GM15510 (cell line): ENCODE data around the gene MAP4K4.

Experiments
- POLR2A ChIP-seq: IDR thresholded peaks from 3 replicates; pipeline ENCODE4 v1.6.1; 2011; ENCODE audit warnings: borderline replicate concordance; ENCODE audit not compliant: insufficient read length; ENCODE audit errors: extremely low read depth

Gene MAP4K4

DNA sequence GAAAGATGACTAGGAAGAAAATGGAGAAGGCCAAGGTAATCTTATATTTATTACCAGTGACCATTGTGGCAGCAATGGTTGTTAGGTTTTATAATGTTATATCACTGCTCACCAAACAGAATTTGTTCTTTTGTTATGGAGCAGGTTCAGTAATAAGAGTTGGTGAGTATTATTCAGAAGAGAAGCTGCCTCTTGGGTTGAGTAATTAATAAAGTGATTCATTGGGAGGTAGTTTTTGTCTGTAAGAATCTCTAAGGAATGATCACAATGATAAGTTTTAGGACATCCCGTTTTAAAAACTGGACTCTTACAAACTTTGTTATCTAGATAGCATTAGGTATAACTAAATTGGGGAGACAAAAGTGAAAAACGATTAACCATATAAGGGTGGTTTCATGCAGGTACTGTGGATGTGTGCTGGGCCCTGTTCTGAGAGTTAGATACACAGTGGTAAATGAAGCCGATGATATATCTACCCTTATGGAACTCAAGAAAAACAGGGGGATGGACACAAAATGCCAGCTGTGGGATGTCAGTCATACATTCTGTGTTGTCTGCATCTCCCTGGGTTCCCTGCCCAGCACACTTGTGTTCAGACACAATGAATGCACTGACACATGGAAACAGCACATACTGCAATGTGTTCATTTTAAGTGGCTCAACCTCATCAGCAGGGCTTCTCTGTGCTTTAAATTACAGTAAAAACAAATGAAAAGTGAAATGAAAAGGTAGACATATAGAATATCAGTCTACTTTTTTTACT lies 7.5 kb downstream of the MAP4K4 start:
- no peak for TF ChIP-seq POLR2A

DNA sequence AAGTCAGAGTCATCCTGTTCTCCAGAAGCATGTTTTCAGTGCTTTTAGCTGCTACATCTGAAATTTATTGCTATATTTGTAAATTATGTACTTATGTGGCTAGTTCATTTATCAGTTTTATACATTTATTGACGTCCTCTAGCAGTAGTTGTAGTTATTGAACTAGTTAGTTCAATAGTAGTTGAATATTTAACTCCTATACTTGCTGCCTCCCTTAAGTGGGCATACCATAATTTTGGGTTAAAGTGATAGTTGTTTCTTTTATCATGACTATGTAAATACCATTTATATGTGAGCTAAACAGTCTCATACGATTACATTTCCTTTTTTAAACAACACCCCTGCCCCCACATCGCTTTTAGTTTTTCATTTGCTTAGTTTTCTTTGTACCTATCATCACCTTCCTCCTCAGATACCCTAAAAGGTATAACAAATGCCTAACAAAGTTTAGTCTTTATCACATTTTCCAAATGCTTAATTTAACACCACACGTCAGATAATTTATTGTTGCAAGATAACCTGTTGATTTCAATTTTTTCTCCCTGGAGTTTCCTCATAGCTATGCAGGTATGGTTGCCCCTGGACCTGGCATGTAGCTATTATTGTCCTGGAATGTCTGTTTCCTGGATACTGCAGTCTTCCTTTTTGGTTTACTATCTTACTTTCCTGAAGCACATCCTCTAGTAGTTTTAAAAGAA lies 8.8 kb downstream of the MAP4K4 start:
- TF ChIP-seq POLR2A, result no peak

DNA sequence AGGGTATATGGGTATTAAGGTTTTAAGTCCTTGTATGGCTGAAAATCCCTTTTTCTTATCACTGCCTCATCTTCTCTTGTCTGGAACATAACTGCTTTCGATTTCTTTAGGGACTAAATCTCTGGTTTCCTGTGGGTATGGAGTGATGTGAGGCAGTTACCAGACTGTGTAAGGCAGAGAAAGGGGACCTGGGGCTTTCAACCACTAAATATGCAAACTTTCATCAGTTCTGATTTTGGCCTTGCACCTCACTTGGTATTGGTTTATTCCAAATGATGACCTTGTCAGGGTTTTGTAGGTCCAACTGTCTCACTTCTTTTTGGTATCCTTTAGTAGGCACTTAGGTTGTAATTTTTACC lies 9.3 kb downstream of the MAP4K4 start:
- no peak for TF ChIP-seq POLR2A

DNA sequence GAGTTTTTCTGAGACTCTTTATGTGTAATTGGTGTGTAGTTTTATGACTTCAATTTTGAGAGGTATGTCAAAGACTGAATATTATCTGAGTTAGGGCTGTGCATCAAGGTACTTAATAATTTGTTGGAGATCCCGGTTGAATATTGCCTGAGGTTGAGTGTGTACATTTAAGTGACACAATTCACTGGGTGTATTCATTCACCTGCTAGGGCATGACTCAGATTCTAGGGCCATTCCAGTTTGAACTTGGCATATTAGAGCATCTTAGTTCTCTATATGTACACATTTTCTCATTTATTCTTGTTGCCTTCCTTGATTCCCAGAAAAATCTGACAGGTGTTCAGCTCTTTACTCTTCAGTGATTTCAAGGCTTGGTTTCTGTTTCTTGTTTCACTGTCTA lies 12.5 kb downstream of the MAP4K4 start:
- TF ChIP-seq POLR2A, result no peak

DNA sequence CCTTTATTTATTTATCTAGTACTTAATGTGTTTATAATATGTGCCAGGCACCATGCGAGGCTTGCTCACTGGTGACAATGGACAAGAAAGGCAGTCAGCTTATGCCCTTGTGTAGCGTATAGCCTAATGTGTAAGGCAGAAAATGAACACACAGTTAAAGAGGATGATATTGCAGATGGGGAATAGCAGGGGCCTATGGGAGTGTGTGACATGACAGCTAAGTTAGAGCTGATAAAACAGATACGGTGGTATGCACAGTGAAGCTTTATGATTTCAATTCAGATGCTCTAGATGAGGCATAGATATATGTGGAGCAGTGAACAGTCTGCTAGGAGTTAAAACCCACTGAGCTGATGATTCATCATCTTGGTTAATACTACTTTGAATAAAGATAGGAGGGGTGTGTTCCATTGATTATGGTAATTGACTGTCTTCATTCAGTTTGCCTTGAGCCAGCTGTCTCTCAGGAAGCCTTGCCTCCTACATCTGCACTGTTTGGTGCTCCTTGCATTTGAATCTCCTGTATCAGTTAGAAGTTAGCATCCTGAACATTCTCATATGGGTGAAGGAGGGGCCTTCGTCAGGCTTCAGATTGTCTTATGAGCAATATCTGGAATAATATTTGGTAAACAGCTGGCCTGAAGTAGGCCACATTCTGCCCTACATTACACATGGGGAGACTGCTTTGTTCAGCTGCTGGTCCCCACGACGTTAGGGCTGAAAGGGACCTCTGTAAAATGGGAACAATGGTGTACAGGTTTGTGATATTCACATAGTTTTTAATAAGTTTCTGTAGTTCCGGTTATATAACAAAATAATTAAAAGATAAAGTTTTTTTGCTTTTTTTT lies 13.2 kb downstream of the MAP4K4 start:
- no peak for TF ChIP-seq POLR2A

DNA sequence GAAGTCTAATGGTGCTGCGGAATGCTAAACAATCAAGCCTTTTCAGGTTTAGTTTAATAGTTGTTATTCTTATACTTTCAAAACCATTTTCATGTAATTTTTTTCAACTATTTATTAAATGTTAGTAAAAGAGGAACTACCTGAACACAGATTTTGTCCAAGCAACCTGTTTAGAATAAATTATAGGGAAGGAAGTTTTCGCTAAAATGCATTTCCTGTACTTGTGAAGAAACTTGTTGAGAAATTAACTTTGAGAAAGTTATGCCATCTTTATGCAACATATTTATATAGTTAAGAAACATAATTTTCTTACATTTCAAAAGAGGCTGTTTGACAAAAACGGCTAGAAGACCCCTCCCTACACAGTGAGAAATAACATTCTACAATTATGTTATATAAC lies 16.6 kb downstream of the MAP4K4 start:
- TF ChIP-seq POLR2A, result no peak

DNA sequence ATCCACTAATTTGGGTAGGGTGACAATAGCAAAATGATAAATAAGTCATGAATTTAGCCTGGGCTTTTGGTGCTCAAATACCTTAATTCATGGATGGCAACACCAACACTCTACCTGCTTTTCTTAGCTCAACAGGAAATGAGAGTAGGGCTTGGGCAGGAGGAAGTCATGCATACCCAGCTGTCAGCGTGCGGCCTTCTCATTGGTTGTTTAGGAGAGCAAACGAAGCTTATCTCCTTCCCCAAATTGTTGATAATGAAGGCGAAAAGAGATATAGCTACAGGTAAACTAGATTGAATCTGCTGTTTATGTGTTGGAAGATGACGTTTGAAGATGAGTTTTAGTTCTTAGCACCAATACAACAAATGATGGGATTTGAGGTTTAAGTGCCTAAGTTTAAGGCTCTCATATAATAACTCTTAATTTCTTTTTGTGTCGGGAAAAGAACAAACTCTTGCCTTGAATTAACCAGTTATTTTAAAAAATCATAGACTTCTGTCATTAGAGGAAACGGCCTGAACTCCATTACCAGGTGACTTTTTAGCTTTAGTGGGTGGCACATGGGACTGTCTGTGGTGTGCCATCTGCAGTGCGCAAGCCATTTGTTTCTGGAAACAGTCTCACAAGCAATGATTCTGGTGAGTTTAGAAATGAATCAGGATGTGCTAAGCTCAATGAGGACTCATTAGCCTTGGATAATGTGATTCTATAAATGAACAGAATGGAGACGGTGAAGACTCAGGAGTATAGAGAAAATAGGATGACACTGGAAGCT lies 19.8 kb downstream of the MAP4K4 start:
- TF ChIP-seq POLR2A, result no peak

DNA sequence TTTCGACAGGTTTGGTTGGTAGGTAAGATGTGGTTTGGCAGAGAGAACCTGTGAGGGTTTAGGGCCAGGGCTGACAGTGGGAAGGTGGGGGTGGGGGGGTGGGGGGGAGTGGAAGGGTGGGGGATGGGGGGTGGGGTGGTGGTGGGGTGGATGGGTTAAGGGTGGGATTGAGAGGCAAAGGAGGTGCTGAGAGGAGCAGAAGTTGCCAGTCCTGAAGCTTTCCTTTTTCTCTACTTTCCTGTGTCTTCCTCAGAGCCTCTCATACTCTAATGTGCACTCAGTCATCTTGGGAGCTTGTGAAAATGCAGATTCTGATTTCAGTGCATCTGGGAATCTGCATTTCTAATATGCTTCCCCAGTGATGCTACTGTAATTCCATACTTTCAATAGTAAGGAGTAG lies 21.0 kb downstream of the MAP4K4 start:
- TF ChIP-seq POLR2A, result no peak

DNA sequence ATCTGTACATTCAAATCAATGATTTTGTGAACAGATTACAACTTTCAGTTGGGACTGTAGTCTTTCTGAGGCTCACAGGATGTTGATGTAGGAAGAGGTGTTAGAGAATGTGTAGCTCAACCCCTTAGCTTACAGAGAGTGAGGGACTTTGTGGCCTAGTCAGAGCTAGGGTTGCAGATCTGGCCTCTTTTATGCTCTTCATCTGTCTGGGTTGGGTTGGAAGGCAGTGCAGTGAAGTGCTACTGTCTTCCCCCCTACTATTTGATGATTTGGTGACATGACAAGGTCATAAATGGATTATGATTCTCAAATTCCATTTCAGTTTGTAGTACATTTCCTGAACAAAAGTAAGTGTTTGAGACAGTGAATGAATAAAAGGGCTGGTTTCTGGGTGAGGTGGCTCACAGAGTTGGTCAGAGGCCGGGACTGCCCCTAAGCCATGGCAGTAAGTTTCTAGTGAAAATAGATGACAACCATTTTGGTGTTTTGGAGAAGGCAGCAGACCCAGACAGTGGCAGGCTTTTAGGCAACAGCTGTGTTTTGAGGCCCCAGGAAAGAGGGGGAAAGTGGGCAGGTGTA lies 21.6 kb downstream of the MAP4K4 start:
- no peak for TF ChIP-seq POLR2A

DNA sequence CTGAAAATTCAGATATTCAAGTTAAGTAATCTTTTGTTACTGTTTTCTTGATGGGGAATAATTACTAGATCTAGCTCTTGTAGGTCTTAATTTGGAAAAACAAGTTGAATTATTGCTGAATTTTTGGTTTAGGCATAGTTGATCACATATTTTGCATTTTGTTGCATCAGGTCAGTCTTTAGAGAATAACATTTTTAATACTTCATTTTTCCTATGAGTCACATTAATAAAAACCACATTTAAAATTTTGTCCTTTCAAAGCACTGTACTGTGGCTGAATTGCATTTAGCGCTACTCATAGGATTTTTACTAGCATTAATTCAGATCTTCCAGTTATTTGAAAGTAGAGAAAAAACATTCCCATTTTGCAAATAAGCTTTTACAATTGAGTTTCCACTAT lies 23.2 kb downstream of the MAP4K4 start:
- TF ChIP-seq POLR2A, result no peak

DNA sequence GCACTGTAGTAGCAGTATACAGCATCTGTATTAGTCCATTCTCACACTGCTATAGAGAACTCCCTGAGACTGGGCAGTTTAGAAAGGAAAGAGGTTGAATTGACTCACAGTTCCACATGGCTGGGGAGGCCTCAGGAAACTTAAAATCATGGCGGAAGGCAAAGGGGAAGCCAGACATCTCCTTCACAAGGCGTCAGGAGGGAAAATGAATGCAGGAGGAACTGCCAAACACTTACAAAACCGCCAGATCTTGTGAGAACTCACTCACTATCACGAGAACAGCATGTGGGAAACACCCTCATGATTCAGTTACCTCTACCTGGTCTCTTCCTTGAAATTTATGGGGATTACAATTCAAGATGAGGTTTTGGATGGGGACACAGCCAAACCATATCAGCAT lies 25.4 kb downstream of the MAP4K4 start:
- TF ChIP-seq POLR2A, result no peak

DNA sequence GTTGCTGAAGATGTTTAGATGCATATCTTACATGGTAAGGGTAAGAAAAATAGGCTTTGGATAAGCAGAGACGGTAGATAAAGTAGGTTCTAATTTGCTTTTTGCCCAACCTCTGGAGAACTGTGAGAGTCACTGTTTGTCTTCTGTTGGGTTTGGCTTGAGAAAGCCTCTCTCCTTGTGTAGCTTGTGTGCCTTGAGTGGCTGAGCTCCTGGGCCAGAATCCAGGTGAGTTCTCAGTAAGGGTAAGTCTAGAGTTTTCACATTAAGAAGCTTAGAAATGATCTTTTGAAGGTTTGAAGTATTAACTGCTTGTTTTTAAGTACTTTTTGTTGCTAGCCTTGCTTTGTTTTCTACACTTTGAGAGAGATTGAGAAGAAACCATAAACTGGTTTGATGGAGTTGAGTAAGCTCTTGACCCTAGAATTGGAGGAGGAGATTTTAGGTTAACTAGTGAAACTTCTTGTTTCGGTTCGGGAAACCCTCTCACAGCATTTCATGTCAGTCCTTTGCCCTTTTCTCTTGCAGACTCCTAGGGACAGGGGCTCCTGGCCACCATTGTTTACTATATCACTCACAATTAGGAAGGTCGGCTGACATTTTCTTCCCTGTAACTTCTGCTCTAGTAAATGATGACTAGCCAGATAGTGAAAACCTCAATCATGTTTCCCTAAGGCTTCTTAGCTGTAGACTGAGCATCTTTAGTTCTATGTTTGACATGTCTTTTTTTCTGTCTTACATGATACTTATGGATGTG lies 26.0 kb downstream of the MAP4K4 start:
- TF ChIP-seq POLR2A, result no peak

DNA sequence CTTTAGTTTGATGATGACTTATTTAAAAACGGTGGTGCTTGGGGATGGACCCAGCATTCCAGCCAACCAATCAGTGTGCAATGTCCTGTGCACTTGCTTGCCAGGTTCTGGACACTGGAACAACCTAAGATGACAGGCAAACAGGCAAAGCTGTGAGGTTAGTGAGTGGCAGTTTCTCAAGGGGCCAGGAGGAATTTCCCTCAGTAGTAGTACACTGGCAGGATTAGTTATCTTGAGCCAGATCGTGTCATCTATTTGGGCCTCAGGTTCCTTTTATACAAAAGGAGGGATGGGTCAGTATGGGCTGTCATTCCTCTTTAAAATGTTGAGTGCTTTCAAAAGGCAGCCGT lies 26.6 kb downstream of the MAP4K4 start:
- TF ChIP-seq POLR2A, result no peak

DNA sequence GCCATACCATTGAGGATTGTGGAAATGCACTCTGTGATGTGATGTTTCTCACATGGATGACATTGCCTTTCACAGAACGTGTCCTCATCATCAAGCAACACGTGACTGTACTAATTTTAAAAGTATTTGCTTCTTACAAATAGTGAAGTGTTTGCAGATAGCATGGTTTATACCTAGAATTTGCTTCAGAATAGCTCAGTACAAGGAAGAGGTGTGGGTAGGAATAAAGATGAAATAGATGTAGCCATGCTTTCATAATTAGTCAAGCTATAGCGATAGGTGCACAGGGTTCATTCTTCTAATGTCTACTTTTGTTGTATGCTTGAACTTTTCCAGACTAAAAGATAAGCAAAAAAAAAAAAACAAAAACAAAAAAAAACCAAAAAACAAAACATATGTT lies 27.5 kb downstream of the MAP4K4 start:
- TF ChIP-seq POLR2A, result no peak
